ENCODE measurements around the gene CILP2.

CILP2 gene

GRCh38 chr19:19547674-19548336 is 9.7 kb downstream of the CILP2 start:
- no peak for DNase-seq

GRCh38 chr19:19548915-19549759 is 11.1 kb downstream of the CILP2 start:
- no peak for DNase-seq

DNA sequence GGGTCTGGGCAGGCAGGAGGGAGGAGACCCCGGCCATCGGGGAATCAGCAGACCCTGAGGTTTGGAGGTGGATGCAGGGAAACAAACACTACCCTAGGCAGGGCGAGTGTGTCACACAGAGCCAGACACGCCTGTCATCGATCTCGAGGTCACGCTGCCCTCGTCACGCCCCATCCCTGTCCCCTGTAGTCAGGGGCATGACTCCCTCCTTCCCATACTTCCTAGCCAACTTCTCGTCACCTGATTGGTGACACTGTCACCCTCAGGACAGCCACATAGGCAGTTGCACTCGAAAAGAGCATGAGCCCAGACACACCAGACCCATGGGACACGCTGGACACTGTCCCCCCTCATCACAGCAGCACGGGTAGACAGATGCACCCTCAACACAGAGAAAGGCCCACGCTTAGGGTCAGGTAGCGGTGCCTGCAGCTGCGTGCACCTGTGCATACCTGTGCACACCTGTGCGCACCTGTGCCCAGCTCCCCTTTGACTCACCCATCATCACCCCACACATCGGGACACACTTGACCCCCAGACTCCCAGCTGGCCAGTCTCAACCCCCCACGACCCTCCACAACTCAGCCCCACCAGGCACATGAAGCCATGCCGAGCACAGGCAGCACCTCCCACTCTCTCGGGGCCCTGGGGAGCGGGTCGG is 11.9 kb downstream of the CILP2 start:
- no peak for DNase-seq

DNA sequence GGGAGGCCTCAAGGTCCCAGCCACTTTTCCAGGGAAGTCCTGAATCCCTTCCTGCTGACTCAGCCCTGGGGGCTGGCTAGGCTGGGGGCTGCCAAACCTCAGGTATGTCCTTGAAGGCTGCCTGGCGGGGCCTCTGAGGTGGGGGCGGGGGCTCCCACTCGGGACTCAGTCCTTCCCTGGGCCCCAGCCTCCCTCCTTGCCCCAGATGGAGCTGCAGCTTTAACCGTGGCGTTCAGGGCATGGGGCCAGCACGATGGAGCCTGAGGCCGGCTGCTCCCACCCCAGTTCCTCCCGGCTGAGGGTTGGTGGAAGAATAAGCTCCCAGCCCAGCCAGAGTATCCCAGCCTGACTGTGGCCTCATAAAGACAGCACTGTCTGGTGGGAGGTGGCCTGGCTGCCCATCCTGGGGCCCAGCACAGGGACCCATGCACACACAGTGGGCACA is 12.4 kb downstream of the CILP2 start:
- no peak for DNase-seq

DNA sequence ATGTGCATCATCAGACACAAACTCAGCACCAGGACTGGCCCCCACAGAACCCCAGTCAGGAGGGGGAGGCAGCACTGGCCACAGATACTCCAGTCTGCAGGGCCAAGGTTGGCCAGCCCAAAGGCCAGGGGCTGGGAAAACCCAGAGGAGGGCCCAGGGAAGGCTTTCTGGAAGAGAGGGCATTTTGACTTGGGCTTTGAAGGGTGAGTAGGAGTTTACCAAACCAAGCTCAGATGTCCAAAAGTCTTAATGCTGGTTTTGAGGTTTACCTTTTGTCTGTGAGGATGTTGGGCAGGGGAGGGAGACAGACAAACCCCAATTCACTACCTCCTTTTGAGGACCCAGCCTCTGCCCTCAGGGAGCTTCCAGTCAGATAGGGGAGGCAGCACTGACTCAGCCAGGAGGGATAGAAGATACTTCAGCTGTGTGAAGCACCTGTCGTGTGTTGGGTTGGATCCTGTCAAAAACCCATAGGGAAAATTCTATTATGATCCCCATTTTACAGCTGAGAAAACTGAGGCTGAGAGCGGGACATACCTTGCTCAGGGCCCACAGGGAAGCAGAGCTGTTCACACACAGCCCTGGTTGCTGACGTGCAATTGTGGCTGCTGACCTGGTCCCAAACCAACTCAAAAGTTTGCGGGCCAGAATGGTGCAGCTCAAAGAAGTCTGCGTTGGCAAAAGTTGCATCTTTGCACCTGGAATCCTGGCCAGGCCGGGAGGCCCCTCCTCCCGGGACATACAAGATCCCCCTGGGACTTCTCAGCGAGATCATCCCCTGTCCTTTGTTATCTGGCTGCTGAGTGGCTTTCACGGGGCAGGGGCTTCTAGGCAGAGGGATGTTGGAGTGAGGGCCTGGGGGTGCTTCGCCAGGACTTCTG is 13.1 kb downstream of the CILP2 start:
- no peak for DNase-seq

GRCh38 chr19:19551853-19552192 is 13.8 kb downstream of the CILP2 start:
- DNase-seq: no peak

DNA sequence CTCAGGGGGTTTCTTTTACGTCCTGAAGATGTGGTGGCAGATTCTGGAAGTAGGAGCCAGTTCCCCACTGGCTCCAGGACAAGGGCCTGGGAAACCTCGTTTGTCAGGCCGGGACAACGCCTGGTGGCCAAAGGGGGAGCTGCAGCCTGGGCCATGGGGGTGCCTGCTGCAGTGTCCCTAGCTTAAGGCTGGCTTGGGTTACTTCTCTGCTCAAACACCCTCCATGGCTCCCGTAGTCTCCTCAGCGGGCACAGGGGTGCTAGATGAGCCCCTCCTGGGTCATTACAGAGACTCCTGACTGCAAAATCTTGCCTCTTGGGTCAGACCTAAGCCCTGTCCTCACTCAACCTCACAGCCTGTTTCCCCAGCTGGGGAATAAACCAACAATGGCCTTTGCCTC is 14.7 kb downstream of the CILP2 start:
- DNase-seq: no peak

DNA sequence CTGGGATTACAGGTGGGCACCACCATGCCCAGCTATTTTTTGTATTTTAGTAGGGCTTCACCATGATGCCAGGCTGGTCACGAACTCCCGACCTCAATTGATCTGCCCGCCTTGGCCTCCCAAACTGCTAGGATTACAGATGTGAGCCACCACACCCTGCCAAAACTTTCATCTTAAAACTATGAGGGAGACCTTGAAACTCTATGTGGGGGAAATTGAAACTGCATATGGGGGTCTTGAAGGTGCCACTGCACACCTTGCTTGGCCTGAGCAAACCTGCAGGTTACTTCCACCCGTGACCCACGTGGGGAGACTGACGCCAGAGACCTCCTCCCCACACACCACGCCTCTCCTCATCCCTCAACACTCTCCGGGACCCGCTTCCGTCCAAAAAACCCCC is 15.6 kb downstream of the CILP2 start:
- DNase-seq: no peak

DNA sequence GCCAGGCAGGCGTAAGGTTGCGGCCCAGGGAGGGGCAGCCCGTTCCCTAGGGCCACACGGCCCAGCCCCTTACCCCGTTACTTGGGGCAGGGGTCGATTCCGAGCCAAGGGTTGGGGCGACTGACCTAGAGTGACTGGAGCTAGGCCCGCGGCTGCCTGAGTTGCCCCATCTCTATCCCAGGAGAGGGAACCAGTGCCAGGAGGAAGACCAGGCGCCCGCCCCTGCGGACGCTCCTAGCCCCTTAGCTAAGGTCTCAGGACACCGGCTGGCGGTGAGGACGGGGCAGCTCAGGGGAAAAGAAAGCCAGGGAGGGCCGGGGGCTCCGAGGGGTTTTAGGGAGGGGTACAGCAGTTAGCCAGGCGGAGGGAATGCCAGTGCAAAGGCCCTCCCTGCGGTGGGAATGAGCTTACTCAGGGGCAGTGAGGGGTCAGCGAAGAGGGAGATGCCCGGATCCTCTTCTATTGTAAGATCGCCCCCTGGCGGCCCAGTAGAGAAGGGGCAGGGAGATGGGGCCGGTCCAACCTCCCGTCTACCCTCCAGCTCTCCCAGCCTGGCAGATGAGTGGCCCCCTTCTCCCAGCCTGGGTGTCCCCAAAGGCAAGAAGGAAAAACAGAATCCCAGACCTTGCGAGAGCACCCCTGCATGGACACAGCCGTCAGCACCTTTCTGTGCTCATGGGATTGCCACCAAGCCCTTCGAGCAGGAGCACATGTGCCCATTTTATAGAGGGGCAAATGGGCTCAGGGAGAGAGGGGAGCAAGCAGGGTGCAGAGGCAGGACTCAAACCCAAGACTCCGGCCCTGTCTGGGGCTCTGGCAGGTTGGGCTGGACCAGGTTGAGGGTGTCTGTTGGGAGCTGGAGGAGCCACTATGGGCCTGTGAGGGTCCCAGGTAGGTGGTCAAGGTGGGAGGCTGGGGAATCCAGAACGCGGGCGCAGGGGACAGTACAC is 16.3 kb downstream of the CILP2 start:
- DNase-seq: no peak

DNA sequence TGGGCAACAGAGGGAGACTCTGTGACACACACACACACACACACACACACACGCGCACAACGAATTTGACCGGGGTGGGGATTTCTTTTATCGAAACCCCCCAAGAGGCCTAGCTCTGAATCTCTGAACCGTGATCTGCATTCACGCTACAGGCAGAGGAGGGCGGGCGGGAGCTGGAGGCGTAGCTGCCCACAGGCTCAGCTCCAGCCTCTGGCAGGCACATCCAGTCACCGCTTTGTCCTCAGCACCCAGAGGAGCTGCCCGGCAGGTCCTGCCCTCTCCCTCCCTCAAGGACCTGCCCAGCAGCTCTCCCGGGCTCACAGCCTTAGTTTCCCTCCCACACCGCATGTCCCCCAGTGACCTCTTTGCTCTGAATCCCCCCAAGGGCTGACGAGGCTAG is 20.0 kb downstream of the CILP2 start:
- no peak for DNase-seq

- no peak for DNase-seq
These were observed 20.6 kb downstream of the CILP2 start for GRCh38 chr19:19558636-19559035.

DNA sequence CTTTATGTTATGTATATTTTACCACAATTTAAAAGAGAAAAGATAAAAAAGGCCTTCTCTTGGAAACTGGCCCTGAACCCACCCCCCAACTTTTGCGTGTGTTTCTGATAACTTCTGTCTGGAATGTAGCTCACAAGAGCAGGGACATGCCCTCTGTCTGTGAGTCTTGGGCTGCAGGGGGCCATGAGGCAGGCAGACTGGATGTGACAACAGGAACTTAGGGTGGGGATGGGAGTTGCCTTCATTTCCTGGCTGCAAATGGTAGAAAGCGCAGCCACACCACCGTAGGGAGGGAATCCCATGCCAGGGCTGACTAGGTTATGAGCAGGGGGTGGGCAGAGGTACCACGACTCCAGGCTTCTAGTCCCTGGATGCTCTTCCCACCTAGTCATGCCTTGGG is 21.9 kb downstream of the CILP2 start:
- no peak for DNase-seq

DNA sequence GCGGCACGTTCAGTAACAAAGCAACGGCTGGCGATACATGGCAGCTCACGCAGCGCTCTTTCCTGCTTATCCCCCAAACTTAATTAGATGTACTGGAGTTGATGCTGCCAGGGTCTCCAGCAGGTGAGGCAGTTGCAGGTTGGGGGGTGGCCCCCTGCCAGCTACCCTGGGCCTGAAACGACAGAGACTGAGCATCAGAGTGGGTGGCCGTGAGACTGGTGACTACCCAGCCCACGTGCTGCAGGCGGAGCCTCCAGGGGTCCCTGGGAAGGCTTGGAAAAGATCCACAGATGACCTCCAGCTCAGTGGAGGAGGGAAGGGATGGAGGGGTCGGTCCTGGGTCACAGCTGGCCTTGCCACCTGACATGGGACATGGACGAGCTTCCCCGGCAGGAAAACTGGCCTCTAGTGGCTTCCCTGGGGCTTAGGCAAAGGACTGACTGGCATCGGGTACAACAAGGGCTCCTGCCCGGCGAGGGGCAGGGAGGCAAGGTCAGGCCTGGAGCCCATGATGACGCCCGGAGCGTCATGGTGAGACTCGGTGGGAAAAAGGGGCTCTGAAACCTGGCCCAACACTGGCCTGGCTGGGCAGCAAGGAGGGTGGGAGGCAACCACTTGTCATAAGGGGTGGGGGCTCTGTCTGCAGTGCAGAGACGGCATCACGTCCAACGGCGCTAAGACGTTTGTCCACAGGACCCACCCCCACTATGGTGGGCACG is 24.0 kb downstream of the CILP2 start:
- DNase-seq: no peak

DNA sequence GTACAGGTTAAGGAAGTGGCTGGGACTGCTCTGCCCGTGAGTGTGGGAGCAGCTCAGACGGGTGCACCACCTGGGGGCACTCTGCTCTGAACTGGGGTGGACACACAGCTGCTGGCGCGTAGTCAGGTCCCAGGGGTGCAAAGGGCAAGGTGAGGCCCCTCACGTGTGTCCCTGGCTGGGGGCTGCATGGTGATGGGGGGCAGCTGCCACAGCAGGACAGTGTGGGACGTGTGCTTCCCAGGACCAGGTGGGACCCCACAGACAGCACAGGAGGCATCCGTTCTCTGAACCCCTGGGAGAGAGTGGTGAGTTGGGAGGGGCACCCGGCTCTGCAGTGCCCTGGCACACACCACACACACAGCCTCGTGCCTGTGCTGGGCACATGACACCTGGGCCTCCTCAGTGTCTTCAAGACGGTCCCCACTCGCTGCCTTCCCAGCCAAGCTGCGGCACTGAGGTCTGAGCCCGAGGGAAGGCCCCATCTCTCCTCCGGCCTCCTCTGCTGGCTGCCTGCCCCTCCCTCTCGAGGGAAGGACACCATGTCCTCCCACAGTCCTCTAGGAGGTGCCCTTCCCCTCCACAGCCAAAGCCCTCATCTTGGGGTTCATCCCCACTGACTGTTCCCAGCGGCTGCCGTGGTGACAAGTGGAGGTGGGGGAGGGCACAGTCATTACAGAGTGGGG is 24.7 kb downstream of the CILP2 start:
- DNase-seq: no peak

DNA sequence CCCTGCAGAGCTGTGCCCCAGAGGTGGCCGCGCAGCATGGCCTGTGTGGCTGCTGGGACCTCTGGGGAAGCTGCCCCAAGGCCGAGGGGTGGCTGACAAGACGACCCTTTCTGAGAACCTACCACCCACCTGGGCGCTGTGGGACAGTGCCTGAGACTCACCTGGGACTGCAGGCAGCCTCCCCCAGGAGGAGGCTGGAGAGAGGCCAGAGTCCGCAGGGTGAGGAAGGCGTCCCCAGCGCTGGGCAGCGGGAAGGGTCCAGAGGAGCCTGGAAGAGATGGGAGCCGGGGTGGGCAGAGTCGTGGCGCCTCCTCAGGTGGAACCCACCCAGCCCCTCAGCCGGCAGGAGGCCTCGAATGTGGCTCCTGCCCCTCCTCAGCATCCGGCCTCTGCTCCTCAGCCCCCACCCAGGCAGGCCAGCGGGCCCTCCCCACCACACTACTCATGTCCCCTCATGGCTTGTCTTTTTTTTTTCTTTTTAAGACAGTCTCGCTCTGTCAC is 25.3 kb downstream of the CILP2 start:
- no peak for DNase-seq

GRCh38 chr19:19566306-19566705 is 28.2 kb downstream of the CILP2 start:
- DNase-seq: no peak

DNA sequence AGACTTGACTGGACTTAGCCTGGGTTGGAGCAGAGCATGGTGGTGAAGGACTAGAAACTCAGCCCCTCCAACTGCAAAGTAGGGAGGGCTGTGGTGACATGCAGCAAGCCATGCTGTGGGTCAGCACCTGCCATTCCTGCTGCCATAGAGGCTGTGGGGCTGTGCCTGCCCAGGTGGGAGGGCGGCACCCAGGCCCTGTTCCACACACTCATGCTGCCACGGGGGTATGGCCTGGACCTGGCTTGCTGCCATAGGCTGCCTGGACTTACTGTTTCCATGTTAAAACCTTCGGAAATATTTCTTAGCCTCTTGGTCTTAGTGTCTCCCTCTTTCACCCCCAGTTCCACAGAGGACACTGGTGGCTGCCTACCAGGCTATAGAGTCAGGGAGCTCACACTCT is 29.3 kb downstream of the CILP2 start:
- DNase-seq: no peak

- no peak for DNase-seq
These were observed 31.0 kb downstream of the CILP2 start for GRCh38 chr19:19568802-19569756.

GRCh38 chr19:19570571-19570970 is 32.5 kb downstream of the CILP2 start:
- DNase-seq: no peak
